ENCODE results near the gene KCNH2. TPM values are rescaled to one million over a fixed set of nuclear protein-coding genes. Genes with fewer than 3 reads are reported as not detected.

KCNH2 gene
- total and polyA plus RNA-seq, 2 experiments from 2014 or later: 2.6 to 14.7 TPM

GRCh38 chr7:150951521-150951920, 26.6 kb downstream of the KCNH2 start:
- Histone ChIP-seq H3K27me3 (ENCODE audit: insufficient read depth) (peaks cover 17% of the 10 kb centered on the region), H4K20me1 (replicated peaks; ENCODE audit: insufficient read depth) (no peaks in the 10 kb centered on the region; the same call in 1 of the 2 replicates), H3K4me3 (no peak overlapping the region), H3K36me3 (ENCODE audit: insufficient read depth) (no peaks in the 10 kb centered on the region), H3K79me2 (replicated peaks; ENCODE audit: insufficient read depth) (no peaks in the 10 kb centered on the region), H3K4me2 (no peak overlapping the region), H2AFZ (no peak overlapping the region), H3K27ac (ENCODE audit: low read depth) (no peak overlapping the region), H3K4me1 (ENCODE audit: insufficient read depth) (peaks cover 26% of the 10 kb centered on the region), H3K9me2 (ENCODE audit: insufficient read depth) (no peaks in the 10 kb centered on the region), H3F3A (replicated peaks; ENCODE audit: low read depth) (0 out of 2 replicates have a peak, but pooled peaks cover 2% of the 10 kb centered on the region)
- Mint-ChIP-seq H3K36me3 (ENCODE audit: low read depth) (no peaks in the 10 kb centered on the region), H3K9me3 (no peaks in the 10 kb centered on the region), H3K27me3 (ENCODE audit: insufficient read depth, low read depth, poor library complexity) (peaks cover 14% of the 10 kb centered on the region), H3K27ac (no peak overlapping the region), H3K4me1 (peaks cover 35% of the 10 kb centered on the region), H3K4me3 (no peak overlapping the region)
- no peak for DNase-seq (ENCODE audit: low spot score)
- TF ChIP-seq JUNB (IDR thresholded peaks at IDR 0.05; ENCODE audit: unreplicated experiment): no peak
- TF ChIP-seq, protein P1, sequence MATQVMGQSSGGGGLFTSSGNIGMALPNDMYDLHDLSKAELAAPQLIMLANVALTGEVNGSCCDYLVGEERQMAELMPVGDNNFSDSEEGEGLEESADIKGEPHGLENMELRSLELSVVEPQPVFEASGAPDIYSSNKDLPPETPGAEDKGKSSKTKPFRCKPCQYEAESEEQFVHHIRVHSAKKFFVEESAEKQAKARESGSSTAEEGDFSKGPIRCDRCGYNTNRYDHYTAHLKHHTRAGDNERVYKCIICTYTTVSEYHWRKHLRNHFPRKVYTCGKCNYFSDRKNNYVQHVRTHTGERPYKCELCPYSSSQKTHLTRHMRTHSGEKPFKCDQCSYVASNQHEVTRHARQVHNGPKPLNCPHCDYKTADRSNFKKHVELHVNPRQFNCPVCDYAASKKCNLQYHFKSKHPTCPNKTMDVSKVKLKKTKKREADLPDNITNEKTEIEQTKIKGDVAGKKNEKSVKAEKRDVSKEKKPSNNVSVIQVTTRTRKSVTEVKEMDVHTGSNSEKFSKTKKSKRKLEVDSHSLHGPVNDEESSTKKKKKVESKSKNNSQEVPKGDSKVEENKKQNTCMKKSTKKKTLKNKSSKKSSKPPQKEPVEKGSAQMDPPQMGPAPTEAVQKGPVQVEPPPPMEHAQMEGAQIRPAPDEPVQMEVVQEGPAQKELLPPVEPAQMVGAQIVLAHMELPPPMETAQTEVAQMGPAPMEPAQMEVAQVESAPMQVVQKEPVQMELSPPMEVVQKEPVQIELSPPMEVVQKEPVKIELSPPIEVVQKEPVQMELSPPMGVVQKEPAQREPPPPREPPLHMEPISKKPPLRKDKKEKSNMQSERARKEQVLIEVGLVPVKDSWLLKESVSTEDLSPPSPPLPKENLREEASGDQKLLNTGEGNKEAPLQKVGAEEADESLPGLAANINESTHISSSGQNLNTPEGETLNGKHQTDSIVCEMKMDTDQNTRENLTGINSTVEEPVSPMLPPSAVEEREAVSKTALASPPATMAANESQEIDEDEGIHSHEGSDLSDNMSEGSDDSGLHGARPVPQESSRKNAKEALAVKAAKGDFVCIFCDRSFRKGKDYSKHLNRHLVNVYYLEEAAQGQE (IDR thresholded peaks at IDR 0.05; ENCODE audit: unreplicated experiment): no peak
- TF ChIP-seq CTCF (conservative IDR thresholded peaks at IDR 0.05; ENCODE audit: low read depth in 2 of 2): no peak
- TF ChIP-seq POLR2AphosphoS5 (IDR thresholded peaks at IDR 0.05; ENCODE audit: low read depth): no peak
- TF ChIP-seq ZNF462 (CRISPR knock-in tag; IDR thresholded peaks at IDR 0.05): no peak
- TF ChIP-seq, protein P2, sequence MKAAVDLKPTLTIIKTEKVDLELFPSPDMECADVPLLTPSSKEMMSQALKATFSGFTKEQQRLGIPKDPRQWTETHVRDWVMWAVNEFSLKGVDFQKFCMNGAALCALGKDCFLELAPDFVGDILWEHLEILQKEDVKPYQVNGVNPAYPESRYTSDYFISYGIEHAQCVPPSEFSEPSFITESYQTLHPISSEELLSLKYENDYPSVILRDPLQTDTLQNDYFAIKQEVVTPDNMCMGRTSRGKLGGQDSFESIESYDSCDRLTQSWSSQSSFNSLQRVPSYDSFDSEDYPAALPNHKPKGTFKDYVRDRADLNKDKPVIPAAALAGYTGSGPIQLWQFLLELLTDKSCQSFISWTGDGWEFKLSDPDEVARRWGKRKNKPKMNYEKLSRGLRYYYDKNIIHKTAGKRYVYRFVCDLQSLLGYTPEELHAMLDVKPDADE (IDR thresholded peaks at IDR 0.05): no peak
- no peak for TF ChIP-seq EZH2phosphoT487 (IDR thresholded peaks at IDR 0.05; ENCODE audit: unreplicated experiment)
- TF ChIP-seq ZNF331 (CRISPR knock-in tag; IDR thresholded peaks at IDR 0.05; ENCODE audit: low read depth): no peak
- TF ChIP-seq CREB1 (CRISPR knock-in tag; IDR thresholded peaks at IDR 0.05; ENCODE audit: low read depth): no peak
- TF ChIP-seq ZNF114 (CRISPR knock-in tag; IDR thresholded peaks at IDR 0.05): no peak
- TF ChIP-seq EZH2 (IDR thresholded peaks at IDR 0.05; ENCODE audit: low read depth, unreplicated experiment): no peak
- TF ChIP-seq STAT1 (IDR thresholded peaks at IDR 0.05; ENCODE audit: unreplicated experiment): no peak
- no peak for TF ChIP-seq NANOG (IDR thresholded peaks at IDR 0.05; ENCODE audit: borderline replicate concordance)
- ATAC-seq: no peak

Data from GM23338 (cell line).